GM13976 (cell line): ENCODE measurements around the gene STK32B.

Experiments used
- DNase-seq: peaks from one replicate; pipeline ENCODE4 v3.0.0; 2012; ENCODE audit warnings: low spot score
- in situ Hi-C: fragments of 300-500 bp; cut with MboI; formaldehyde crosslinking; loops from one replicate; pipeline ENCODE4 v1.12.0; 2022; ENCODE audit warnings: low sequenced_read_pairs, mixed read lengths, inconsistent platforms; ENCODE audit not compliant: unreplicated experiment
- TF ChIP-seq, protein P1 (sequence below): IDR thresholded peaks from 2 replicates; pipeline ENCODE4 v1.5.1; 2012; ENCODE audit warnings: borderline replicate concordance, mild to moderate bottlenecking; ENCODE audit not compliant: insufficient read depth; ENCODE audit errors: extremely low read depth, missing control alignments, control extremely low read depth

Gene STK32B

DNA sequence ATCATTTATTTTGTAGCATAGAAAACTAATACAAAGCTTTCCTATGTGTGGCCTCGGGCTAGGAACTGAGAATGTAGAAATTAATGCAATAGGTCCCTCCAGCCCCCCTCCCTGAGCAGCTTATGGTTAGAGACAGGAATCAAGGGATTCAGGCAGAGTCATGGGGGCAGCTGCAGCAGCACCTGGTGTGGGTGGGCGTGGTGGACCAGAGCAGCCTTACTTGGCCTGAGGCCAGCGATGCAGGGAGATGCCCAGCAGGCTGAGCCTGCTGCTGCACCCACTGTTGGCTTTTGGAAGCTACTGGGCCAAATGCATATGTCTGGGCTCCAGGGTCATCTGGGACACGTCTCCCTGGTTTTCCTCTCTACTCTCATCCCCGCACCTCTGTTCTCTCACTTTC is 74.0 kb downstream of the STK32B start:
- TF ChIP-seq, protein P1, sequence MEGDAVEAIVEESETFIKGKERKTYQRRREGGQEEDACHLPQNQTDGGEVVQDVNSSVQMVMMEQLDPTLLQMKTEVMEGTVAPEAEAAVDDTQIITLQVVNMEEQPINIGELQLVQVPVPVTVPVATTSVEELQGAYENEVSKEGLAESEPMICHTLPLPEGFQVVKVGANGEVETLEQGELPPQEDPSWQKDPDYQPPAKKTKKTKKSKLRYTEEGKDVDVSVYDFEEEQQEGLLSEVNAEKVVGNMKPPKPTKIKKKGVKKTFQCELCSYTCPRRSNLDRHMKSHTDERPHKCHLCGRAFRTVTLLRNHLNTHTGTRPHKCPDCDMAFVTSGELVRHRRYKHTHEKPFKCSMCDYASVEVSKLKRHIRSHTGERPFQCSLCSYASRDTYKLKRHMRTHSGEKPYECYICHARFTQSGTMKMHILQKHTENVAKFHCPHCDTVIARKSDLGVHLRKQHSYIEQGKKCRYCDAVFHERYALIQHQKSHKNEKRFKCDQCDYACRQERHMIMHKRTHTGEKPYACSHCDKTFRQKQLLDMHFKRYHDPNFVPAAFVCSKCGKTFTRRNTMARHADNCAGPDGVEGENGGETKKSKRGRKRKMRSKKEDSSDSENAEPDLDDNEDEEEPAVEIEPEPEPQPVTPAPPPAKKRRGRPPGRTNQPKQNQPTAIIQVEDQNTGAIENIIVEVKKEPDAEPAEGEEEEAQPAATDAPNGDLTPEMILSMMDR = no peak
- DNase-seq = no peak
- in situ Hi-C loops = no loop called here

DNA sequence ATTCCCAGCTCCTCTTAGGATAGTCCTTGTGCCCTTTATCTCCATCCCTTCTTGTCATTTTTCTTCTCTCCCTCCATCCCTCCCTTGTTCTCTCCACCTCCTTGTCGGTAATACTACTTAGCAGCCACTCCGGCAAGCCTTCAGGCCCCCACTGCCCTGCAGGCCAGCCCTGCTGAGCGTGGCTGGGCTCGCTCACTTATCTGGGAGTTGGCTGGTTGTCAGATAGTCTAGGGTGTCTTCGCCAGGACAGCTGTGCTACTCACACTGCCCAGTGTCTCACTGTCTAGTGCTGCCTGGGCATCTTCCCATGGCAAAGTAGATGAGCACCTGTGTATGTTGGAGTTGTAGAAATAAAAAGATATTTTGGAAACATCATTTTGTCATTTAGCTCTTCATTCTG is 75.0 kb downstream of the STK32B start:
- no peak for DNase-seq
- TF ChIP-seq, protein P1 = no peak
- in situ Hi-C loops = no loop called here

DNA sequence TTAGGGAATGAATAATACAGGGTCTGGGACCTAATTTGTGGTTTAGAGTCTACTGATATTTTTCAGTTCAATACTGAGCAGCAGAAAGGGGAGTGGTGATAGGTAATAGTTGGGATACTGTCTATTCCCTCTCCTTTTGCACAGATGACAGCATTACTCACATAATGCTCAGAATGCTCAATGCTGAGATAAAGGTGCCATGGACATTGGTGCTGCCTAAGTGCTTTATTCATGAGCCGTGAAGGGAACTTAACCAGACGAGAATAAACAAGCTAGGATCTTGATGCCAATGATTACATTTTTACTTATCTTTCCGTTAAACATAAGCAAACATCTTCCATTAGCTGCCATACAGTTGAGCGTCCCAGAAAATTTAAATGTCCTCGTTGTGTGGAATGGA is 75.6 kb downstream of the STK32B start:
- TF ChIP-seq, protein P1 = no peak
- in situ Hi-C loops = no loop called here
- no peak for DNase-seq

DNA sequence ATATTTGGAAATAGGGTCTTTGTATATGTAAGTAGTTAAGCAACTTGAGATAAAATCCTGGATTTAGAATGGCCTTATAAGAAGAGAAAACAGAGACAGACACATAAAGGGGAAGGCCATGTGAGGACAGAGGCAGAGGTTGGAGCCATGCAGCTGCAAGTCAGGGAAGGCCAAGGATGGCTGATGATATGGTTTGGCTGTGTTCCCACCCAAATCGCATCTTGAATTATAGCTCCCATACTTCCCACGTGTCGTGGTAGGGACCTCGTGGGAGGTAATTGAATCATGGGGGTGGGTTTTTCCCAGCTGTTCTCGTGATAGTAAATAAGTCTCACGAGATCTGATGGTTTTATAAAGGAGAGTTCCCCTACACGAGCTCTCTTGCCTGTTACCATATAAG is 76.3 kb downstream of the STK32B start:
- in situ Hi-C loops = no loop called here
- TF ChIP-seq, protein P1 = no peak
- no peak for DNase-seq

DNA sequence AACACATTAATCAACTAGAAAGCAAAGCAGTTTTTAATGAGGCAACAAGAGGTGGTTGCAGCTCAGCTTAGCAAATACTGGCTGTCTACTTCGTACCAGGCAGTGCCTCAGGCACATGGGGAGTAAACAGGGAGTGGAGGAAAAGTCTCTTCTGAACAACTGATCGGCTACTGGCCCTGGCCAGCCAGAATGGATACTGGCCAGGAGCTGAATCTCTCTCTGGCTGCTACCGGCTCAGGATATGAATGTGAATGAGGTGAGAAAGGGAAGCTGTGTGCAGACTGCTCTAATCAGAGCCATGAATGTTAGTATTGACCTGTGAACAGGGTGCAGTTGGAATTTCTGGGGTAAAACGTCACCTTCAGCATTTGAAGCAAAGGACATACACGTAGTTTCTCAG is 77.3 kb downstream of the STK32B start:
- TF ChIP-seq, protein P1 = no peak
- no peak for DNase-seq
- in situ Hi-C loops = no loop called here

DNA sequence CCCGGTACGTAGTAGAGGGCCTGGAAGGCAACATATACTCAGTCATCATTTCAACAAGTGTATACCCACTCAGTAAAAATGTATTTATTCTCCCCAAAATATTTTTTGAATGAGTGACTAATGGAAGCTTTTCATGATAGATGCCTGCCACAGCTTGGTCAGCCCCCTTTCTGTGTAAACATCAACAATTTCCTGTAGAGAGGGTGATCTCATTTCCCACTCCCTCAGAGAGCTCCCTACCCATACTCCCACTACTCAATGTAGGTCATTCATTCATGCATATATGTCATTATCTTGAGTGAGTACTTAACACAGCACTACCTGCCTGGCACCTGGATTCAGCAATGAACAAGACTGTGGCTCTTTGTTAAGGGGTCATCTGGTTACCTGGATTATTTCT is 81.9 kb downstream of the STK32B start:
- no peak for DNase-seq
- in situ Hi-C loops = no loop called here
- TF ChIP-seq, protein P1 = no peak
